KMS-11 (cell line): ENCODE data around the gene SLC16A7.

Source experiments
- H2AFZ ChIP-seq: fragments of 200-600 bp; sonication (generic); 2 replicates; pipeline ENCODE4 v1.6.1; 2016; ENCODE audit warnings: antibody characterized with exemption, mixed run types, low read depth
- H3K27ac ChIP-seq: fragments of 200-600 bp; sonication (generic); 2 replicates; pipeline ENCODE4 v1.6.1; 2016; ENCODE audit warnings: mild to moderate bottlenecking, mixed run types
- H3K27me3 ChIP-seq: fragments of 200-600 bp; sonication (generic); 2 replicates; pipeline ENCODE4 v1.6.1; 2017; ENCODE audit warnings: mild to moderate bottlenecking, low read depth, mixed run types, moderate library complexity; ENCODE audit not compliant: insufficient read depth
- H3K36me3 ChIP-seq: fragments of 200-600 bp; sonication (generic); 2 replicates; pipeline ENCODE4 v1.6.1; 2017; ENCODE audit warnings: mild to moderate bottlenecking, mixed run types; ENCODE audit not compliant: insufficient read depth
- H3K4me1 ChIP-seq: fragments of 200-600 bp; sonication (generic); 2 replicates; pipeline ENCODE4 v1.6.1; 2016; ENCODE audit warnings: mild to moderate bottlenecking, low read depth, mixed run types; ENCODE audit not compliant: poor library complexity, severe bottlenecking
- H3K4me2 ChIP-seq: fragments of 200-600 bp; sonication (generic); 2 replicates; pipeline ENCODE4 v1.7.0; 2016; ENCODE audit warnings: mild to moderate bottlenecking, mixed run types
- H3K4me3 ChIP-seq: fragments of 200-600 bp; sonication (generic); IDR thresholded peaks from 2 replicates; pipeline ENCODE4 v1.6.1; 2017; ENCODE audit warnings: low read depth, low read length, mixed read lengths; ENCODE audit not compliant: insufficient read depth
- H3K79me2 ChIP-seq: fragments of 200-600 bp; sonication (generic); 2 replicates; pipeline ENCODE4 v1.6.1; 2016; ENCODE audit warnings: low read depth, mixed run types; ENCODE audit not compliant: insufficient read depth
- H3K9ac ChIP-seq: fragments of 200-600 bp; sonication (generic); 2 replicates; pipeline ENCODE4 v1.6.1; 2016; ENCODE audit warnings: mild to moderate bottlenecking, mixed run types
- H4K20me1 ChIP-seq: fragments of 200-600 bp; sonication (generic); 2 replicates; pipeline ENCODE4 v1.6.1; 2016; ENCODE audit warnings: mild to moderate bottlenecking, mixed run types; ENCODE audit not compliant: insufficient read depth
- CTCF ChIP-seq: fragments of 200-600 bp; sonication (generic); conservative IDR thresholded peaks from 2 replicates; pipeline ENCODE4 v1.6.1; 2017; ENCODE audit warnings: low read depth, mild to moderate bottlenecking, antibody characterized with exemption, low read length, moderate library complexity, mixed read lengths

Gene SLC16A7

GRCh38 chr12:59698600-59698999, 102.8 kb downstream of the SLC16A7 start:
- Histone ChIP-seq H3K27ac (no peak overlapping the region), H3K36me3 (no peaks in the 10 kb centered on the region), H3K4me3 (no peak overlapping the region), H2AFZ (no peak overlapping the region), H4K20me1 (no peaks in the 10 kb centered on the region), H3K4me1 (peaks cover 3% of the 10 kb centered on the region), H3K9ac (no peak overlapping the region), H3K27me3 (no peaks in the 10 kb centered on the region), H3K79me2 (no peaks in the 10 kb centered on the region), H3K4me2 (no peak overlapping the region)
- no peak for TF ChIP-seq CTCF

GRCh38 chr12:59699421-59700152, 103.8 kb downstream of the SLC16A7 start:
- Histone ChIP-seq H3K4me3 (no peak overlapping the region), H3K9ac (no peak overlapping the region), H3K36me3 (no peaks in the 10 kb centered on the region), H3K4me1 (peaks cover 3% of the 10 kb centered on the region), H3K4me2 (no peak overlapping the region), H3K27me3 (no peaks in the 10 kb centered on the region), H3K27ac (no peak overlapping the region), H4K20me1 (no peaks in the 10 kb centered on the region), H3K79me2 (no peaks in the 10 kb centered on the region), H2AFZ (no peak overlapping the region)
- no peak for TF ChIP-seq CTCF

GRCh38 chr12:59700153-59700450, 104.3 kb downstream of the SLC16A7 start:
- H3K9ac ChIP-seq: no peak overlapping the region

GRCh38 chr12:59708064-59708463, 112.2 kb downstream of the SLC16A7 start:
- Histone ChIP-seq H3K36me3 (no peaks in the 10 kb centered on the region), H2AFZ (no peak overlapping the region), H4K20me1 (no peaks in the 10 kb centered on the region), H3K79me2 (no peaks in the 10 kb centered on the region), H3K27ac (no peak overlapping the region), H3K27me3 (no peaks in the 10 kb centered on the region), H3K4me1 (no peaks in the 10 kb centered on the region), H3K4me2 (no peak overlapping the region), H3K9ac (no peak overlapping the region), H3K4me3 (no peak overlapping the region)
- no peak for TF ChIP-seq CTCF

More at GRCh38 chr12:59700153-59700450, 104.3 kb downstream of the SLC16A7 start:
- no peaks in the 10 kb centered on the region for H4K20me1 ChIP-seq
- no peak for TF ChIP-seq CTCF
- no peak overlapping the region for H3K4me2 ChIP-seq
- no peaks in the 10 kb centered on the region for H3K27me3 ChIP-seq
- H3K4me3 ChIP-seq: no peak overlapping the region
- no peak overlapping the region for H2AFZ ChIP-seq
- H3K27ac ChIP-seq: no peak overlapping the region
- H3K79me2 ChIP-seq: no peaks in the 10 kb centered on the region
- peaks cover 3% of the 10 kb centered on the region for H3K4me1 ChIP-seq
- H3K36me3 ChIP-seq: no peaks in the 10 kb centered on the region
